GM23338 (cell line): ENCODE data around the gene DPP10. TPM values are rescaled to one million over a fixed set of nuclear protein-coding genes. Genes with fewer than 3 reads are reported as not detected.

Experiments
- ATAC-seq: fragments of 200-7000 bp; cut with Tn5 transposase; 3 replicates; pipeline ENCODE4 v1.9.1; 2020
- DNase-seq: peaks from one replicate; pipeline ENCODE4 v3.0.0-alpha.2; 2015; ENCODE audit warnings: low spot score
- H2AFZ ChIP-seq: fragments of 200-600 bp; sonication (generic); 2 replicates; pipeline ENCODE4 v1.8.0; 2016; ENCODE audit warnings: antibody characterized with exemption, mild to moderate bottlenecking, moderate library complexity
- H3F3A ChIP-seq: fragments of 200-600 bp; sonication (generic); replicated peaks from 2 replicates; pipeline ENCODE4 v1.8.0; 2017; ENCODE audit warnings: antibody characterized with exemption, mixed run types, low read depth
- H3K27ac ChIP-seq: fragments of 200-600 bp; sonication (generic); 2 replicates; pipeline ENCODE4 v1.6.1; 2016; ENCODE audit warnings: low read depth
- H3K27me3 ChIP-seq: fragments of 200-600 bp; sonication (generic); 2 replicates; pipeline ENCODE4 v1.8.0; 2016; ENCODE audit warnings: mild to moderate bottlenecking, mixed run types, moderate library complexity; ENCODE audit not compliant: insufficient read depth
- H3K36me3 ChIP-seq: fragments of 200-600 bp; sonication (generic); 2 replicates; pipeline ENCODE4 v1.8.0; 2016; ENCODE audit warnings: mild to moderate bottlenecking; ENCODE audit not compliant: insufficient read depth
- H3K4me1 ChIP-seq: fragments of 200-600 bp; sonication (generic); 2 replicates; pipeline ENCODE4 v1.8.0; 2016; ENCODE audit warnings: mild to moderate bottlenecking, moderate library complexity; ENCODE audit not compliant: insufficient read depth
- H3K4me2 ChIP-seq: fragments of 200-600 bp; sonication (generic); 2 replicates; pipeline ENCODE4 v1.7.1; 2017; ENCODE audit warnings: mixed run types
- H3K4me3 ChIP-seq: fragments of 200-600 bp; sonication (generic); 2 replicates; pipeline ENCODE4 v1.6.1; 2016; ENCODE audit warnings: mixed run types
- H3K79me2 ChIP-seq: fragments of 200-600 bp; sonication (generic); replicated peaks from 2 replicates; pipeline ENCODE4 v1.8.0; 2017; ENCODE audit warnings: mild to moderate bottlenecking; ENCODE audit not compliant: insufficient read depth
- H3K9me2 ChIP-seq: fragments of 200-600 bp; sonication (generic); 2 replicates; pipeline ENCODE4 v1.8.0; 2017; ENCODE audit not compliant: insufficient read depth
- H4K20me1 ChIP-seq: fragments of 200-600 bp; sonication (generic); replicated peaks from 2 replicates; pipeline ENCODE4 v1.8.0; 2017; ENCODE audit warnings: mild to moderate bottlenecking; ENCODE audit not compliant: insufficient read depth
- H3K27ac Mint-ChIP-seq: 2 replicates; pipeline ENCODE4 v1.8.0; 2020; ENCODE audit warnings: inconsistent platforms, mild to moderate bottlenecking, moderate library complexity, mixed read lengths
- H3K27me3 Mint-ChIP-seq: 3 replicates; pipeline ENCODE4 v1.8.0; 2022; ENCODE audit warnings: low read depth, mild to moderate bottlenecking, moderate library complexity, mixed read lengths, inconsistent platforms; ENCODE audit not compliant: insufficient read depth, poor library complexity
- H3K36me3 Mint-ChIP-seq: 3 replicates; pipeline ENCODE4 v1.8.0; 2021; ENCODE audit warnings: low read depth, mild to moderate bottlenecking, inconsistent platforms, moderate library complexity, mixed read lengths
- H3K4me1 Mint-ChIP-seq: 3 replicates; pipeline ENCODE4 v1.8.0; 2020; ENCODE audit warnings: mild to moderate bottlenecking, inconsistent platforms, mixed read lengths
- H3K4me3 Mint-ChIP-seq: 3 replicates; pipeline ENCODE4 v1.8.0; 2021; ENCODE audit warnings: moderate library complexity, mild to moderate bottlenecking, inconsistent platforms, mixed read lengths
- H3K9me3 Mint-ChIP-seq: 3 replicates; pipeline ENCODE4 v1.8.0; 2020; ENCODE audit warnings: moderate library complexity, mild to moderate bottlenecking, inconsistent platforms, mixed read lengths
- CTCF ChIP-seq, 2 experiments: fragments of 200-600 bp in 1 of 2; sonication (generic) in 1 of 2; conservative IDR thresholded peaks; 2 replicates each; pipeline versions ENCODE4 v1.5.1 to v1.6.1; 2016 to 2017; ENCODE audit warnings: antibody characterized with exemption in 2 of 2, low read depth in 2 of 2, mild to moderate bottlenecking in 2 of 2, moderate library complexity in 1 of 2
- POLR2AphosphoS5 ChIP-seq: IDR thresholded peaks from 2 replicates; pipeline ENCODE4 v1.6.1; 2016; ENCODE audit warnings: antibody characterized with exemption, low read depth
- REST ChIP-seq: IDR thresholded peaks from one replicate; pipeline ENCODE4 v1.6.1; 2018; ENCODE audit warnings: antibody characterized with exemption; ENCODE audit not compliant: unreplicated experiment
- polyA plus RNA-seq: library from polyadenylated mRNA; unstranded; fragments of >200 nt; fragmentation: Nextera tagmentation; extraction: Ambion mirVana; gene quantifications from 2 replicates; pipeline ENCODE4 v1.2.1, GENCODE V29; 2016
- total RNA-seq: library from RNA; depleted of rRNA; stranded (reverse); fragments of >200 nt; shearing (Covaris generic); gene quantifications from 2 replicates; pipeline ENCODE4 v1.2.3, GENCODE V29; 2014
- TF ChIP-seq, protein P1 (sequence below): fragments of 250-450 bp; sonication (Bioruptor Pico); IDR thresholded peaks from 2 replicates; pipeline ENCODE4 v1.5.0; 2020; ENCODE audit warnings: mild to moderate bottlenecking, moderate library complexity
- TF ChIP-seq, protein P2 (sequence below): IDR thresholded peaks from 2 replicates; pipeline ENCODE4 v1.6.1; 2016; ENCODE audit warnings: antibody characterized with exemption

Gene DPP10
- total and polyA plus RNA-seq, 2 experiments from 2014 or later = 3.6 to 14.8 TPM

GRCh38 chr2:114488841-114489530, 46.5 kb downstream of the DPP10 start:
- no peaks in the 10 kb centered on the region for H3K27me3 Mint-ChIP-seq
- H3K4me3 Mint-ChIP-seq = no peak overlapping the region
- no peaks in the 10 kb centered on the region for H3F3A ChIP-seq
- no peak overlapping the region for H3K4me2 ChIP-seq
- no peak for DNase-seq
- H3K9me3 Mint-ChIP-seq = peaks cover 6% of the 10 kb centered on the region; the same call in 2 of the 3 replicates
- H3K4me1 Mint-ChIP-seq = peaks cover 3% of the 10 kb centered on the region; the same call in 2 of the 3 replicates
- no peaks in the 10 kb centered on the region for H3K79me2 ChIP-seq
- H3K4me3 ChIP-seq = no peak overlapping the region
- no peaks in the 10 kb centered on the region for H3K27me3 ChIP-seq
- ATAC-seq = no peak
- no peaks in the 10 kb centered on the region for H3K9me2 ChIP-seq
- H3K4me1 ChIP-seq = no peaks in the 10 kb centered on the region
- no peaks in the 10 kb centered on the region for H3K36me3 Mint-ChIP-seq
- H4K20me1 ChIP-seq = no peaks in the 10 kb centered on the region
- TF ChIP-seq, protein P1, sequence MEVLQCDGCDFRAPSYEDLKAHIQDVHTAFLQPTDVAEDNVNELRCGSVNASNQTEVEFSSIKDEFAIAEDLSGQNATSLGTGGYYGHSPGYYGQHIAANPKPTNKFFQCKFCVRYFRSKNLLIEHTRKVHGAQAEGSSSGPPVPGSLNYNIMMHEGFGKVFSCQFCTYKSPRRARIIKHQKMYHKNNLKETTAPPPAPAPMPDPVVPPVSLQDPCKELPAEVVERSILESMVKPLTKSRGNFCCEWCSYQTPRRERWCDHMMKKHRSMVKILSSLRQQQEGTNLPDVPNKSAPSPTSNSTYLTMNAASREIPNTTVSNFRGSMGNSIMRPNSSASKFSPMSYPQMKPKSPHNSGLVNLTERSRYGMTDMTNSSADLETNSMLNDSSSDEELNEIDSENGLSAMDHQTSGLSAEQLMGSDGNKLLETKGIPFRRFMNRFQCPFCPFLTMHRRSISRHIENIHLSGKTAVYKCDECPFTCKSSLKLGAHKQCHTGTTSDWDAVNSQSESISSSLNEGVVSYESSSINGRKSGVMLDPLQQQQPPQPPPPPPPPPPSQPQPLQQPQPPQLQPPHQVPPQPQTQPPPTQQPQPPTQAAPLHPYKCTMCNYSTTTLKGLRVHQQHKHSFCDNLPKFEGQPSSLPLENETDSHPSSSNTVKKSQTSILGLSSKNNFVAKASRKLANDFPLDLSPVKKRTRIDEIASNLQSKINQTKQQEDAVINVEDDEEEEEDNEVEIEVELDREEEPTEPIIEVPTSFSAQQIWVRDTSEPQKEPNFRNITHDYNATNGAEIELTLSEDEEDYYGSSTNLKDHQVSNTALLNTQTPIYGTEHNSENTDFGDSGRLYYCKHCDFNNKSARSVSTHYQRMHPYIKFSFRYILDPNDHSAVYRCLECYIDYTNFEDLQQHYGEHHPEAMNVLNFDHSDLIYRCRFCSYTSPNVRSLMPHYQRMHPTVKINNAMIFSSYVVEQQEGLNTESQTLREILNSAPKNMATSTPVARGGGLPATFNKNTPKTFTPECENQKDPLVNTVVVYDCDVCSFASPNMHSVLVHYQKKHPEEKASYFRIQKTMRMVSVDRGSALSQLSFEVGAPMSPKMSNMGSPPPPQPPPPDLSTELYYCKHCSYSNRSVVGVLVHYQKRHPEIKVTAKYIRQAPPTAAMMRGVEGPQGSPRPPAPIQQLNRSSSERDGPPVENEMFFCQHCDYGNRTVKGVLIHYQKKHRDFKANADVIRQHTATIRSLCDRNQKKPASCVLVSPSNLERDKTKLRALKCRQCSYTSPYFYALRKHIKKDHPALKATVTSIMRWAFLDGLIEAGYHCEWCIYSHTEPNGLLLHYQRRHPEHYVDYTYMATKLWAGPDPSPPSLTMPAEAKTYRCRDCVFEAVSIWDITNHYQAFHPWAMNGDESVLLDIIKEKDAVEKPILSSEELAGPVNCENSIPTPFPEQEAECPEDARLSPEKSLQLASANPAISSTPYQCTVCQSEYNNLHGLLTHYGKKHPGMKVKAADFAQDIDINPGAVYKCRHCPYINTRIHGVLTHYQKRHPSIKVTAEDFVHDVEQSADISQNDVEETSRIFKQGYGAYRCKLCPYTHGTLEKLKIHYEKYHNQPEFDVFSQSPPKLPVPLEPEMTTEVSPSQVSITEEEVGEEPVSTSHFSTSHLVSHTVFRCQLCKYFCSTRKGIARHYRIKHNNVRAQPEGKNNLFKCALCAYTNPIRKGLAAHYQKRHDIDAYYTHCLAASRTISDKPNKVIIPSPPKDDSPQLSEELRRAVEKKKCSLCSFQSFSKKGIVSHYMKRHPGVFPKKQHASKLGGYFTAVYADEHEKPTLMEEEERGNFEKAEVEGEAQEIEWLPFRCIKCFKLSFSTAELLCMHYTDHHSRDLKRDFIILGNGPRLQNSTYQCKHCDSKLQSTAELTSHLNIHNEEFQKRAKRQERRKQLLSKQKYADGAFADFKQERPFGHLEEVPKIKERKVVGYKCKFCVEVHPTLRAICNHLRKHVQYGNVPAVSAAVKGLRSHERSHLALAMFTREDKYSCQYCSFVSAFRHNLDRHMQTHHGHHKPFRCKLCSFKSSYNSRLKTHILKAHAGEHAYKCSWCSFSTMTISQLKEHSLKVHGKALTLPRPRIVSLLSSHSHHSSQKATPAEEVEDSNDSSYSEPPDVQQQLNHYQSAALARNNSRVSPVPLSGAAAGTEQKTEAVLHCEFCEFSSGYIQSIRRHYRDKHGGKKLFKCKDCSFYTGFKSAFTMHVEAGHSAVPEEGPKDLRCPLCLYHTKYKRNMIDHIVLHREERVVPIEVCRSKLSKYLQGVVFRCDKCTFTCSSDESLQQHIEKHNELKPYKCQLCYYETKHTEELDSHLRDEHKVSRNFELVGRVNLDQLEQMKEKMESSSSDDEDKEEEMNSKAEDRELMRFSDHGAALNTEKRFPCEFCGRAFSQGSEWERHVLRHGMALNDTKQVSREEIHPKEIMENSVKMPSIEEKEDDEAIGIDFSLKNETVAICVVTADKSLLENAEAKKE (CRISPR knock-in tag) = no peak
- no peak for TF ChIP-seq CTCF (conservative IDR thresholded peaks at IDR 0.05; ENCODE audit: low read depth in 2 of 2)
- no peak overlapping the region for H3K27ac ChIP-seq
- no peak overlapping the region for H2AFZ ChIP-seq
- no peaks in the 10 kb centered on the region for H3K36me3 ChIP-seq
- no peak overlapping the region for H3K27ac Mint-ChIP-seq

- no peak overlapping the region for H3K4me2 ChIP-seq
Observed at GRCh38 chr2:114495046-114495445, 52.6 kb downstream of the DPP10 start.

More at GRCh38 chr2:114495046-114495445, 52.6 kb downstream of the DPP10 start:
- Histone ChIP-seq H3F3A (no peaks in the 10 kb centered on the region), H4K20me1 (no peaks in the 10 kb centered on the region), H3K36me3 (no peaks in the 10 kb centered on the region), H3K4me1 (no peaks in the 10 kb centered on the region), H2AFZ (no peak overlapping the region), H3K9me2 (no peaks in the 10 kb centered on the region), H3K79me2 (no peaks in the 10 kb centered on the region), H3K4me3 (no peak overlapping the region), H3K27me3 (no peaks in the 10 kb centered on the region), H3K27ac (no peak overlapping the region)
- Mint-ChIP-seq H3K27me3 (no peaks in the 10 kb centered on the region), H3K4me1 (no peaks in the 10 kb centered on the region), H3K27ac (no peak overlapping the region), H3K36me3 (no peaks in the 10 kb centered on the region), H3K4me3 (no peak overlapping the region), H3K9me3 (peaks cover 6% of the 10 kb centered on the region; the same call in 2 of the 3 replicates)
- DNase-seq (no peak), ATAC-seq (no peak)
- TF ChIP-seq REST (no peak), POLR2AphosphoS5 (no peak)
- TF ChIP-seq, protein P2, sequence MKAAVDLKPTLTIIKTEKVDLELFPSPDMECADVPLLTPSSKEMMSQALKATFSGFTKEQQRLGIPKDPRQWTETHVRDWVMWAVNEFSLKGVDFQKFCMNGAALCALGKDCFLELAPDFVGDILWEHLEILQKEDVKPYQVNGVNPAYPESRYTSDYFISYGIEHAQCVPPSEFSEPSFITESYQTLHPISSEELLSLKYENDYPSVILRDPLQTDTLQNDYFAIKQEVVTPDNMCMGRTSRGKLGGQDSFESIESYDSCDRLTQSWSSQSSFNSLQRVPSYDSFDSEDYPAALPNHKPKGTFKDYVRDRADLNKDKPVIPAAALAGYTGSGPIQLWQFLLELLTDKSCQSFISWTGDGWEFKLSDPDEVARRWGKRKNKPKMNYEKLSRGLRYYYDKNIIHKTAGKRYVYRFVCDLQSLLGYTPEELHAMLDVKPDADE = no peak
